Measurements from ENCODE around the gene KCNMB2.

The KCNMB2 gene

DNA sequence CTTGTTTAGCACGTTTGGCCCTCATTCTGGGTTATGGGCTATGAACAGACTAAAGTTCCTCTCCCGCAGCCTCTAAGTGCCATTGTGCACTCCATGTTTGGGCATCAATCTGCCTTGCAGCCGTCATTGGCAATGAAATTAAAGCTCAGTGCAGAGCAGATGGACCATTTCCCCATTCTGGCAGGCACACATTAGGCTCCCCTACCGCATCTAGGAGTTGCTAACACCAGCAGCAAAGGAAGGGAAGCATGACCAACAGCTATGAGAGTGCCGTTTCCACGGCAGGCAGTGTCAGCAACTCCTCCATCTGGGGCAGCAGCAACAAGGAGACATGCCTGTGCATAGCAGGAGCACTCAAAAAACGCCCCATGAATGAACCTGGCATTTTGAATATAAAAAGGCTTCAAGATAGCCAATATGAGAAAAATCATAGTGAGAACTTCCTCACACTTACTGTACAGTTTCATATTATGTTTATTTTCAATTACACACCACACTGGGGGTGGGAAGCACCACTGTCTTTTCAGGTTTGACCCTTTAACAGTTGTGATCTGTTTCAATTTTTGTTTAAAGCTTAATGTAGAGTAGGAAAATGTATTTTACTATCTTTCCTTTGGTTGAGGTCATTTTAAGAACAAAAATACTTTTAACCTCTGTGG, 218.7 kb downstream of the KCNMB2 start:
- DNase-seq (ENCODE audit: low spot score) = no peak

GRCh38 chr3:178761024-178761423, 224.8 kb downstream of the KCNMB2 start:
- DNase-seq (ENCODE audit: low spot score) = no peak

- no peak for DNase-seq (ENCODE audit: low spot score)
These were observed 225.2 kb downstream of the KCNMB2 start for GRCh38 chr3:178761461-178761860.

- no peak for DNase-seq (ENCODE audit: low spot score)
These were observed 226.1 kb downstream of the KCNMB2 start for GRCh38 chr3:178762385-178762784.

DNA sequence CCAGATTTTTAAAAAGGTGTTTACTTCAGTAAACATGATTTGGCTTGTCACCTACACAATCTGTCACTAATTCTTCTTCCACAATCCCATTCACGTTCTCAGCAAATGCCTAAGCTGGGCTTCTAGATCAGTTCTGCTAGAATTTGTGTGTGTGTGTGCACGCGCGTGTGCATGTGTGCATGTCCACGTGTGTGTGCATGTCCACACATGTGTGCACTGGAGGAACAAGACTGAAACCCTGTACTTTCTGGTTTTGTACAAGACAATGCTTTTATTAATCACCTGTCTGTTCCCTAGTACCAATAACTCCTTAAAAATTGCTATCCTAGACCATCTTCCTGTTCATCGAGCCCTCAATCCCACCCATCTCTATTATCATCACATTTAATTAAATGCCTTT, 229.2 kb downstream of the KCNMB2 start:
- no peak for DNase-seq (ENCODE audit: low spot score)

DNA sequence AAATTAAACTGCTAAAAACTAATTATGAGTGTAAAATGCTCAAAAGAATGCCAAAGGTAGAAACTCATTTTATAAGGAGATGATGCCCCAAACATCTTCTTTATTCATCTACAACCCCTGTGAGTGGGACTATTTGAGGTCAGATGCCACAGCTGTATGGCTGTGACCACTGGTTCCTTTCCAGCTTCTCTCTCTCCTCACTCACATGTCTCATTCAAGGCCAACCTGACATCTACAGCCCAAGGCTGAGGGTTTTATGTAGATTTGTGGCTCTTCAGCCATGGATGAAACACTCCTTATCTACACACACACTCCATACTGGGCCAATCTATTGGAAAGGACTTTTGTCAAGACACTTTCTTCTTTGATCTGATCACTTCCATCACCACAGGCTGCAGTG, 231.3 kb downstream of the KCNMB2 start:
- no peak for DNase-seq (ENCODE audit: low spot score)

GRCh38 chr3:178768072-178768864, 232.0 kb downstream of the KCNMB2 start:
- DNase-seq (ENCODE audit: low spot score) = no peak

DNA sequence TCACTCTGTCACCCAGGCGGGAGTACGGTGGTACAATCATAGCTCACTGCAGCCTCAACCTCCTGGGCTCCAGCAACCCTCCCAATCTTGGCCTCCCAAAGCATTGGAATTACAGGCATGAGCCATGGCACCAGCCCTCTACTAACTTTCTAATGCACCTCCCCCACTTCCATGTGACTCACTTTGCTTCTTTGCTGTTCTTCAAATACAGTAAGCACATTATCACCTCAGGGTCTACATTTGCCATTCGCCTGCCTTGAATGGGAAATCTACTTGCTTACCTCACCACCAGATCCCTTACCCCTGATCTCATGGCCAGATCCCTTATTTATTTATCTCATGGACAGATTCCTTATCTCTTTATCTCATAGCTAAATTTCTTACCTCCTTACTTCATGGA, 235.3 kb downstream of the KCNMB2 start:
- DNase-seq (ENCODE audit: low spot score) = no peak

DNA sequence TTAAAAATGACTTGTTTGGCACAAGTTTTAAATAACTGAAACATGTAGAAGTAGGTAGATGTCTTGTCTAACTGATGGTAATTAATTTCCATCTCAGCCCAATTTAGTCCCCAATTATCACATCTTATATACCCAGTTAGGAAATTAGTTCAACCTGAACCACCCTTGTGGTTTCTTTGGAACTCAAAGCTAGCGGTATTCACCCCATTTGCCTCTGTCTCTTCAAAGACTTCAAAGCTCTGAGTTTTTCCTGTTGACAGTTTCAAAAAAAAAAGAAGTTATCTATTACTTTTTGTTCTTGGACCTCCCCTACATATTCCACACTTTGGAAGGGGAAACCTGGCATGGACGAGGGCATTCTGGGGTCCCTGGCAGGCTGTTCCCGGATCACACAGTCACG, 236.5 kb downstream of the KCNMB2 start:
- no peak for DNase-seq (ENCODE audit: low spot score)

DNA sequence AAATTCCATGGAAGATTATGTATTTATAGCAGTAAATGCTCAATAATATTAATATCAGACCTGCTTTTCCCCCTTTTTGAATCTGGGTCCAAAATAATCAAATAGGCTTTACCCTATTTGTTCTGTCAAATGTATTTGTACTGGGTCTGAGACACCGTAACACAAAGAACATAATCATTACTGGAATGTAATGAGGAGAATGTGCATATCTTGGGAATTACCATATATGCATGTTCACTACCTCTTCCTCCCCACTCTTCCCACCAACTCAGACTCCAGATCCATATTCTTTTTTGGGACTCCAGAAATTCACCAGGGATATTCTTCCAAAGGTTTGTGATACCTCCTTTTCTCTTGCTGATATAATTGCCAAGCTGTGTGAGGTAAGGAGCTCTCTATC, 237.1 kb downstream of the KCNMB2 start:
- no peak for DNase-seq (ENCODE audit: low spot score)

DNA sequence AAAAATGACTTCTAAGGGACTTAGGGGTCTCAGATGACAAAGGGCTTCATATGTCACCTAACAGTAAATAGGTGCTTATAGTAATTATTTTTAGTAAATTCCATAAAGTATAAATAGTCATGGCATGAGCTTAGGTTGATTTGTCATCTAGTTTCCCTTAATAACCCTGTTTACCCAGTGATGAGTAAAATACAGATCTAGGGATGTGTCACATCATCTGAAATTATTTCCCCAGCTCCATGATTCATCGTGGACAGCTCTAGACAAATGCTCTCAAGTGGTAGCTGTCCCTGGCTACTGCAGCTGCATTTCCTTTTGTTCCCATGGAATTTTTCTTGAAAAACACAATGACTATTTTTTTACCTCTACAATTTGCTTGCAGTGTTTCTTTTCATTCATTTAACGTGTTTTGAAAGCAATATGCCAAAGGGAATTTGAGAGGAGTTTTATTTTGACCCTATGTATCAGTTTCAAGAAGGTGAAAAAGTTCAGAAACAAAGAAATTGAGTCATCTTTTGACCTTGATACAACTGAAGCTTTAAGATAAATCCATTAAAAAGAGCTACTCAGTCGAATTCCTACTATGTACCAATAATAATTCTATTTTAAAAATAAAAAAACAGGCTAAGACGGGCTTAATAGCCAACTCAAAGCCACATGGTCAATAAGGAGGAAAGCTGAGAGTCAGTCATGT, 241.6 kb downstream of the KCNMB2 start:
- no peak for DNase-seq (ENCODE audit: low spot score)

GRCh38 chr3:178778589-178778988, 242.4 kb downstream of the KCNMB2 start:
- DNase-seq (ENCODE audit: low spot score) = no peak

DNA sequence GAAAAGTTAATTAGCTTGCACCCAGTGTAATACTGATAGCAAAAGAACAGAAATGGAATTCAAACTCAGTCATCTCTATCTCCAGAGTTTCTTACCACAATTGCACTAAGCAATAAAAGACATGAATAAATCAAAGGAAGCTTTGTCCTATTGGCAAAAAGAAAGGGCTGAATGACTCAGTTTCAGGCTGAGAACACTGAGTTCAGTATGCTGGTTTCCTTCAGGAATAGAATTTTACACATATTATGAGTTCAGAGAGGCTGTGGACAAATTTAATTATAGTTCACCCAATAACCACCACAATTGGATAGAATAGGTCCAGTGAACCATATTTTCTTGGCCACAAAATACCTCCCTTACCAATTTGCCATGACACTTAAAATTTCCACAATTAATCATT, 249.7 kb downstream of the KCNMB2 start:
- no peak for DNase-seq (ENCODE audit: low spot score)

DNA sequence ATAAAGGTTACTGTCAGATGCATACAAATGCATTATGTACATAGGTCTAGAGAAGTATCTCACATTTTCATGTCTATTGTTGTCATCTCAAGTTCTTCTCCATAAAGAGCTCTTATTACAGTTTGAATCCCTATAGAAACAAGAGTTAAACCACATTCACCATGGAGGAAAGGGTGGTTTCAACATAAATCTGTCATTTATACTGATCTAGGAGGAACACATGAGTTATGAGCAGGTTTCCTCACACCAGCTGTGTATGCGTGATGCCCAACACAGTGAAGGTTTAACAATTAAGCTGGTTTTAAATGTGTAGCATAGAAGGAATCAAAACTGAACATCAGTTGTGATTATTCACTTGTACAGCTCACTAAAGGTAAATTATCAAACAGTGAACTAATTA, 251.7 kb downstream of the KCNMB2 start:
- no peak for DNase-seq (ENCODE audit: low spot score)

GRCh38 chr3:178794711-178795110, 258.5 kb downstream of the KCNMB2 start:
- no peak for DNase-seq (ENCODE audit: low spot score)

- DNase-seq (ENCODE audit: low spot score) = no peak
These were observed 259.1 kb downstream of the KCNMB2 start for GRCh38 chr3:178795349-178795748.

- no peak for DNase-seq (ENCODE audit: low spot score)
These were observed 266.0 kb downstream of the KCNMB2 start for GRCh38 chr3:178802259-178802658.

- DNase-seq (ENCODE audit: low spot score) = no peak
These were observed 266.9 kb downstream of the KCNMB2 start for GRCh38 chr3:178802993-178803693.

- no peak for DNase-seq (ENCODE audit: low spot score)
These were observed 268.4 kb downstream of the KCNMB2 start for GRCh38 chr3:178804606-178805005.

DNA sequence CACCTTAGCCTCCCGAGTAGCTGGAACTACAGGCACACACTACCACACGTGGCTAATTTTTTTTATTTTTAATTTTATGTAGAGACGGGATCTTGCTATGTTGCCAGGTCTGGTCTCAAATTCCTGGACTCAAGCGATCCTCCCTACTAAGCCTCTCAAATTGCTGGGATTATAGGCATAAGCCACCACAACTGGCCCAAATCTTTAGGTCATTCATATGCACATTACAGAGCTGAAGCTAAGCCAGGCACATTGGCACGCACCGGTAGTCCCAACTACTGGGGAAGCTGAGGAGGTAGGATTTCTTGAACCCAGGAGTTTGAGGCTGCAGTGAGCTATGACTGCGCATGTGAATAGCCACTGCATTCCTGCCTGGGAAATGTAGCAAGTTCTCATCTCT, 269.5 kb downstream of the KCNMB2 start:
- no peak for DNase-seq (ENCODE audit: low spot score)

- no peak for DNase-seq (ENCODE audit: low spot score)
These were observed 270.4 kb downstream of the KCNMB2 start for GRCh38 chr3:178806651-178807050.

DNA sequence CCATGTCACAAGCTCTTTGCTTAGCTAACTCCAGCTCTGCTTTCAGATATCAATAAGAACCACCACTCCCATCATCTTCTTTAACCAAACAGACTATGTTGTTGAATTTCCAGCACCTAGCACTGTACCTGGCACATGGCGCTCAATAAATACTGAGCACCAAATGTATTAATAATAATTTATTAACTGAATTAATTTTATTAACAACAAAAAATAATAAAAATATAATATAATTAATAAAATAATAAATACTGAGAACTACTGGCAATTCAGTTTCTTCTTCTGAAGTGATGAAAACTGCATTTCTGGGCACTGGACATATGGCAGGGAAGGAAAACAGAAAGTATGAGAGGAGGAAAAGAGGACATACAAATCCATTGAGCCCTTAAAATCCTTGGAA, 271.5 kb downstream of the KCNMB2 start:
- no peak for DNase-seq (ENCODE audit: low spot score)

DNA sequence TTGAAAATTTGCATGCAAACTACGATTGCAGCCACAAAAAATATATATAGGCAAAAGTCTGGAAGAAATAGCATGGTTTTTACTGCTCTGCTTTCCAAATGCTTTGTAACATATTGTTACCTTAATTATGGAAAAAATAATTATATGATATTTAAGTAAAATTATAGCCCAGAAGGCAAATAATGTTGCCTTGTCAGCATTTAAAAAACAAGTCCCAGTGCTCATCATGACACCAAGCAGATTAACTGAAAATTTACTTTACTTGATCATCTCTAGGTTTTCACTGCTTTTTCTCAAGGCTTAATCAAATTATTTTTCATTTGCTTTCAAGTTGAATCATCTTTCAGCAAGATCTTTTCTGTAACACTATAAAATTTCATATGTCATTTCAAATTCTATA, 272.5 kb downstream of the KCNMB2 start:
- DNase-seq (ENCODE audit: low spot score) = no peak
